Heart left ventricle (tissue), 13 donors: ENCODE measurements around the gene GAS2L3.

ENCODE experiments used
- POLR2A ChIP-seq, 2 donors: fragments of 450-650 bp; IDR thresholded peaks; one replicate each; pipeline ENCODE4 v1.6.1; 2017; ENCODE audit warnings: antibody characterized with exemption in 2 of 2, mild to moderate bottlenecking in 2 of 2, moderate library complexity in 2 of 2
- TF ChIP-seq, protein P1 (sequence below), 12 donors: fragments of 200-600 bp; sonication (generic) in 4 of 12; IDR thresholded peaks; one replicate each; pipeline versions ENCODE4 v1.5.0 to v1.8.0; 2018 to 2022; ENCODE audit warnings: antibody characterized with exemption in 12 of 12, mild to moderate bottlenecking in 5 of 12
- donor health status: ischemic (EF 13 %, LVEDD 7.1; RV severe dilation, severe dysfunction).
- donor health status: DM: no; HTN: yes; CAD: no.
- donor health status: DM: no; HTN: no; CAD: no.
- donor health status: ischemic (EF 25% LVEDD 6.9; RV normal size, moderate dysfunction).
- donor health status: ischemic (EF 25% LVEDD 5.7; RV mildly dilated, moderate dysfunction).
- donor health status: ischemic (EF 35%, LVEDD 5.7; RV mildly dilated, moderate dysfunction).
- donor health status: nonischemic (EF 11% LVEDD 7.7; RV severe dilation, severe dysfunction).
- donor health status: DM: yes; HTN: yes; CAD: no.
- donor health status: PGD.
- donor health status: ischemic (EF 29% LVEDD 5.4; RV normal size, mild dysfunction).
- donor health status: nonischemic (EF 23%, LVEDD 6.1; RV moderate dilation, normal function).

GRCh38 chr12:100651694-100652093 is 78.2 kb downstream of the GAS2L3 start:
- TF ChIP-seq, protein P1, sequence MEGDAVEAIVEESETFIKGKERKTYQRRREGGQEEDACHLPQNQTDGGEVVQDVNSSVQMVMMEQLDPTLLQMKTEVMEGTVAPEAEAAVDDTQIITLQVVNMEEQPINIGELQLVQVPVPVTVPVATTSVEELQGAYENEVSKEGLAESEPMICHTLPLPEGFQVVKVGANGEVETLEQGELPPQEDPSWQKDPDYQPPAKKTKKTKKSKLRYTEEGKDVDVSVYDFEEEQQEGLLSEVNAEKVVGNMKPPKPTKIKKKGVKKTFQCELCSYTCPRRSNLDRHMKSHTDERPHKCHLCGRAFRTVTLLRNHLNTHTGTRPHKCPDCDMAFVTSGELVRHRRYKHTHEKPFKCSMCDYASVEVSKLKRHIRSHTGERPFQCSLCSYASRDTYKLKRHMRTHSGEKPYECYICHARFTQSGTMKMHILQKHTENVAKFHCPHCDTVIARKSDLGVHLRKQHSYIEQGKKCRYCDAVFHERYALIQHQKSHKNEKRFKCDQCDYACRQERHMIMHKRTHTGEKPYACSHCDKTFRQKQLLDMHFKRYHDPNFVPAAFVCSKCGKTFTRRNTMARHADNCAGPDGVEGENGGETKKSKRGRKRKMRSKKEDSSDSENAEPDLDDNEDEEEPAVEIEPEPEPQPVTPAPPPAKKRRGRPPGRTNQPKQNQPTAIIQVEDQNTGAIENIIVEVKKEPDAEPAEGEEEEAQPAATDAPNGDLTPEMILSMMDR (IDR thresholded peaks at IDR 0.05): no peak
- TF ChIP-seq POLR2A (IDR thresholded peaks at IDR 0.05): no peak
